GM12891 (cell line): Measurements from ENCODE around the gene STAB2.

Experiments
- DNase-seq: peaks from one replicate; pipeline ENCODE4 v3.0.0; 2011; ENCODE audit warnings: low spot score; ENCODE audit not compliant: insufficient read length
- FAIRE-seq: peaks from 2 replicates; lab custom pipeline; 2011; peaks lifted over from hg19 to GRCh38; lab: Jason Lieb, UNC
- PAX5 ChIP-seq: IDR thresholded peaks from 2 replicates; pipeline ENCODE4 v1.6.1; 2011; ENCODE audit warnings: low read length, moderate library complexity, mild to moderate bottlenecking; ENCODE audit not compliant: insufficient read depth, severe bottlenecking
- POLR2A ChIP-seq: IDR thresholded peaks from 2 replicates; pipeline ENCODE4 v1.6.1; 2011; ENCODE audit warnings: low read depth, low read length, control low read depth
- POLR2AphosphoS5 ChIP-seq: IDR thresholded peaks from 2 replicates; pipeline ENCODE4 v1.6.1; 2011; ENCODE audit warnings: low read depth, low read length, control low read depth
- POU2F2 ChIP-seq: IDR thresholded peaks from 2 replicates; pipeline ENCODE4 v1.6.1; 2011; ENCODE audit warnings: low read depth, mild to moderate bottlenecking, control low read depth, low read length, moderate library complexity
- SPI1 ChIP-seq: IDR thresholded peaks from 2 replicates; pipeline ENCODE4 v1.6.1; 2011; ENCODE audit warnings: low read depth, low read length, control low read depth
- TAF1 ChIP-seq: IDR thresholded peaks from 2 replicates; pipeline ENCODE4 v1.6.1; 2011; ENCODE audit warnings: low read depth, low read length, control low read depth

STAB2 gene

GRCh38 chr12:103773109-103773910, 186.2 kb downstream of the STAB2 start:
- DNase-seq, result no peak
- FAIRE-seq, result no peak
- TF ChIP-seq PAX5, result no peak
- no peak for TF ChIP-seq POLR2AphosphoS5
- TF ChIP-seq TAF1, result no peak
- TF ChIP-seq POLR2A, result no peak
- TF ChIP-seq POU2F2, result no peak
- no peak for TF ChIP-seq SPI1

- FAIRE-seq (no peak), DNase-seq (no peak)
- TF ChIP-seq POLR2A (no peak), POLR2AphosphoS5 (no peak), TAF1 (no peak), PAX5 (no peak), SPI1 (no peak), POU2F2 (no peak)
Observed at GRCh38 chr12:103774977-103775560, 188.0 kb downstream of the STAB2 start.

GRCh38 chr12:103778781-103779180, 191.7 kb downstream of the STAB2 start:
- DNase-seq, result no peak
- no peak for FAIRE-seq

GRCh38 chr12:103779410-103780092, 192.5 kb downstream of the STAB2 start:
- FAIRE-seq (no peak), DNase-seq (no peak)
- TF ChIP-seq POLR2A (no peak), PAX5 (no peak), POU2F2 (no peak), TAF1 (no peak), SPI1 (no peak), POLR2AphosphoS5 (no peak)

More at GRCh38 chr12:103778781-103779180, 191.7 kb downstream of the STAB2 start:
- no peak for TF ChIP-seq POLR2AphosphoS5
- TF ChIP-seq SPI1, result no peak
- TF ChIP-seq PAX5, result no peak
- no peak for TF ChIP-seq POLR2A
- TF ChIP-seq POU2F2, result no peak
- TF ChIP-seq TAF1, result no peak

GRCh38 chr12:103780093-103780440, 193.0 kb downstream of the STAB2 start:
- no peak for TF ChIP-seq POLR2AphosphoS5
- no peak for TF ChIP-seq TAF1
- no peak for TF ChIP-seq PAX5
- TF ChIP-seq POLR2A, result no peak
- no peak for TF ChIP-seq POU2F2
- no peak for TF ChIP-seq SPI1
- FAIRE-seq, result no peak
- DNase-seq, result no peak

- no peak for DNase-seq
- no peak for TF ChIP-seq SPI1
- no peak for TF ChIP-seq TAF1
- TF ChIP-seq POU2F2, result no peak
- no peak for TF ChIP-seq PAX5
- TF ChIP-seq POLR2A, result no peak
- no peak for TF ChIP-seq POLR2AphosphoS5
- FAIRE-seq, result no peak
Observed at GRCh38 chr12:103780992-103781391, 193.9 kb downstream of the STAB2 start.

GRCh38 chr12:103782399-103782798, 195.3 kb downstream of the STAB2 start:
- no peak for FAIRE-seq

GRCh38 chr12:103783744-103784664, 196.9 kb downstream of the STAB2 start:
- TF ChIP-seq TAF1 (no peak), SPI1 (no peak), POLR2AphosphoS5 (no peak), POLR2A (no peak), POU2F2 (no peak), PAX5 (no peak)
- no peak for FAIRE-seq

More at GRCh38 chr12:103782399-103782798, 195.3 kb downstream of the STAB2 start:
- TF ChIP-seq TAF1, result no peak
- TF ChIP-seq SPI1, result no peak
- no peak for TF ChIP-seq POLR2A
- no peak for TF ChIP-seq POU2F2
- no peak for TF ChIP-seq PAX5
- no peak for TF ChIP-seq POLR2AphosphoS5
- no peak for DNase-seq

More at GRCh38 chr12:103783744-103784664, 196.9 kb downstream of the STAB2 start:
- DNase-seq, result no peak
